AG04449 (cell line): ENCODE results near the gene MMP25.

Experiments used
- CTCF ChIA-PET: fragments of 350-600 bp; formaldehyde crosslinking; extraction: SDS; loops from one replicate; lab custom pipeline; 2021; ENCODE audit warnings: antibody characterized with exemption; lab: Yijun Ruan, JAX
- POLR2A ChIA-PET: fragments of 400-600, 350-600 bp; formaldehyde crosslinking; extraction: SDS; loops from one replicate; lab custom pipeline; 2020; ENCODE audit warnings: antibody characterized with exemption, inconsistent platforms; lab: Yijun Ruan, JAX
- DNase-seq: peaks from one replicate; pipeline ENCODE4 v3.0.0-alpha.2; 2010; ENCODE audit warnings: low read depth, low spot score
- H3K4me3 ChIP-seq: 2 replicates; pipeline ENCODE4 v1.5.1; 2011; ENCODE audit warnings: low read depth, mild to moderate bottlenecking, control low read depth, low read length
- CTCF ChIP-seq: IDR thresholded peaks from one replicate; pipeline ENCODE4 v1.5.1; 2011; ENCODE audit warnings: mild to moderate bottlenecking, moderate library complexity, low read length, control low read depth, inconsistent platforms; ENCODE audit not compliant: insufficient read depth; ENCODE audit errors: missing control alignments

MMP25 gene

GRCh38 chr16:3013998-3014690, 32.2 kb upstream of the MMP25 start:
- no peak overlapping the region for H3K4me3 ChIP-seq
- DNase-seq: no peak
- POLR2A ChIA-PET: no interaction called here
- TF ChIP-seq CTCF: no peak
- CTCF ChIA-PET: interaction anchor here (1.3 kb wide), 1 partner anchor 31 kb away, joined by 5 read pairs; no protein-coding TSS in a partner anchor

- no peak for TF ChIP-seq CTCF
- ChIA-PET CTCF (interaction anchor here (1.3 kb wide), 1 partner anchor 32 kb away, joined by 5 read pairs; no protein-coding TSS in a partner anchor), POLR2A (no interaction called here)
- no peak for DNase-seq
- H3K4me3 ChIP-seq: no peak overlapping the region
Measured at GRCh38 chr16:3014971-3015370, 31.4 kb upstream of the MMP25 start.

- ChIA-PET POLR2A (no interaction called here), CTCF (no interaction called here)
- H3K4me3 ChIP-seq: no peak overlapping the region
- no peak for TF ChIP-seq CTCF
- DNase-seq: no peak
Measured at GRCh38 chr16:3015865-3016521, 30.4 kb upstream of the MMP25 start.

- ChIA-PET POLR2A (no interaction called here), CTCF (no interaction called here)
- H3K4me3 ChIP-seq: no peak overlapping the region
- DNase-seq: no peak
- no peak for TF ChIP-seq CTCF
Measured at GRCh38 chr16:3017344-3017743, 29.0 kb upstream of the MMP25 start.

GRCh38 chr16:3017794-3018506, 28.4 kb upstream of the MMP25 start, which contains the start of gene CLDN6:
Gene CLDN6, minus strand, starts transcription at chr16:3018183. Its CDS starts 2,162 bp downstream, at chr16:3016021.
- TF ChIP-seq CTCF: no peak
- POLR2A ChIA-PET: no interaction called here
- CTCF ChIA-PET: interaction anchor here (6.5 kb wide), 1 partner anchor 14 kb away, joined by 71 read pairs; no protein-coding TSS in a partner anchor
- DNase-seq: no peak
- H3K4me3 ChIP-seq: no peak within 1 kb of the TSS
